Ecto neural progenitor cell (in vitro differentiated cells): ENCODE results near the gene SEC22A.

Experiments
- DNase-seq: peaks from one replicate; pipeline ENCODE4 v3.0.0-alpha.2; 2018; ENCODE audit warnings: low spot score

SEC22A gene

GRCh38 chr3:123201557-123202427 is at the start of gene SEC22A:
TSS of gene SEC22A (plus strand) at chr3:123201943. CDS start at chr3:123209218, 7,275 bp downstream.
- peak; percentile 95 for DNase-seq

DNA sequence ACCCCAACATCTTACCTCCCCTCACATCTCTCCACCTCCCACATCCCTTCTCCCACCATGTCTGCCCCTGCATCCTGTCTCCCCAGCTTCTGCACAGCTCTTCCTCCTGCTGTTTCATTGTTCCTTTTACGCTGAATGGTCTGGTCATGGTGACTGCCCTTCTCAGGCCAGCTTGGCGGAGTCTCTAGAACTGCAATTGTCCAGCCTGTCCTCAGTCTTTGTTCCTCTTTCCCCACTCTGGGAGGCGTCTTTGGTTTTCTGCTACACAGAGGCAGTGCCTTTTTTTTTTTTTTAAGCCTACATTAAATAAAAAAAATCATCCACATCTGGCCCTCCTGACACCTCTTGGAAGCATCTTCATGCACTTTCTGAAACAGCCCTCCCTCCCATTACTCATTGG is 49.1 kb upstream of the SEC22A start:
- peak; percentile 49 for DNase-seq

GRCh38 chr3:123153125-123154019 is 48.4 kb upstream of the SEC22A start:
- peak; percentile 44 for DNase-seq

DNA sequence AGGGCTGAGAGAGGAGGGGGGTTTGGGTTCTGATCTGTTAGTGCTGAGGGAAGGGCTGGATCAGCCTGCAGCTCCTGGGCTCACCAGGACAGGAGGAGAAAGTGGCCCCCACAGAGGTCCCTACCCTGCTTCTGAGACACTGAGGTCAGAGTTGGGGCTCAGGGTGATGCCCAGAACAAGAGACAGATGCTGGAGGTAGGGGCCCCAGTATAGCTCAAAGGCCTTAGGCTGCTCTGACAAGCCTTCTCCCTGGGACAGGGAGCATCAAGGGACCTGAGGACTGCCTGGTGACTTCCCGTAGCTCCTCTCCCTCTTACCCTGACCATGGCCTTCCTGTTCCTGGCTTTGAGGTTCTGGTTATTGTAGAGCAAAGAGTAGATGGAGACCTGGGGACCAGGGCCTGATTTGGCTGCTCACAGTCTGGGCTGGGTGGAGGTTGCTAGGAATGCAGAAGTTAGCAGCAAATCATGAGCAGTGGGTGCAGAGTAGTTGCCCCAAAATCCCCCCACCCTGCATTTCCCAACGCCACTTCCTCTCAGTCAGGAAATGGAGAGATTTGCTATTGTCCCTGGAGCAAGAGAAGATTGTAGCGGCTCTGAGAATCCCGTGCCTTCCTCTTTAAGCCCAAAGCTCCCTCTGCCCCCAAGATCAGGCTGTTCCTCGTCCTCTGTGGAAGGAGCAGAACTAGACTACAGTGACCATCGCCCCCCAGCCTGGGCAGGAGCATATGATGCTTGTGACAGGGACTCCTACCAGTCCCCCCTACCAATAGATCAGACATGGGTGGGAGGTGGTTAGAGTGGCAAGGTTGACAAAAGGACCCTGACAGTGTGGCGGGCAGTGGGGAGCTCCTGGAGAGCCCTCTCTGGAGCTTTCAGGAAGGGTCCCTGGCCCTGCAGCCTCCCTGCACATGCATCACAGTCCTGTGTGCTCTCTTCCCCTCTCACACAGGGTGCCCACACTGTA is 47.4 kb upstream of the SEC22A start:
- peak; percentile 37 for DNase-seq

- peak; percentile 61 for DNase-seq
Observed at GRCh38 chr3:123155471-123156011, 46.2 kb upstream of the SEC22A start.

DNA sequence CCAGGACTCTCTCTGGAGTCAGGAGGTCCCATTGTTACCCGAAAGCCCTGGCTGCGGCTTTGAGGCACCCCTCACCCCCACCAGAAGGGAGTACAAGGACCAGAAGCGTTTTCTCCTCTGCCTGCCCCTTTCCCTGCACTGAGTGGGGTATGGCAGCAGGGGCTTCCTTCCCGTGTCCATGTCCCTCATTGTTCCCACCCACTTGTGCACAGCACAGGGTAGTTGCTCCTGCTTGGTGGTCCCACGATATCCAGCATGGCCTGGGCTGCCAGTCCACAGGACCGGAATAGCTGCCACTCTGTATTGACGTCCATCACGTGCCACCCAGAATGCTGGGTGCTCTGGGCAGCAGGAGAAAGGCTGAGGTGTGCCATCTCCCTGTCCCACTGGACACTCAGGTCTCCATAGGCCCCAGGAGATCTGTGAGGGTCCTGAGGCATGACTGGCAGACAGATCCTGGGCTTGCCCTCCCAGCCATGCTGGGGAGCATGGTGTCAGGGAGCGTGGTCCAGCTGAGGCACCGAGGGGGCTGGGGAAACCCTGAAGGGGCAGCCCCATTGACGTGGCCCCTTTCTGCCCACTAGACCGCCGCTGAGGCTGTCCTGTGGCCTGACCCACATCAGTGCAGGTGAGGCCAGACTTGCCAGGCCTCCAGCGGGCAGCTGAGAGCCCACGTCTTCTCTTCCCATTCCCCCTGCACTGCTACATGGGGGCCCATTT is 45.3 kb upstream of the SEC22A start:
- peak; percentile 38 for DNase-seq

DNA sequence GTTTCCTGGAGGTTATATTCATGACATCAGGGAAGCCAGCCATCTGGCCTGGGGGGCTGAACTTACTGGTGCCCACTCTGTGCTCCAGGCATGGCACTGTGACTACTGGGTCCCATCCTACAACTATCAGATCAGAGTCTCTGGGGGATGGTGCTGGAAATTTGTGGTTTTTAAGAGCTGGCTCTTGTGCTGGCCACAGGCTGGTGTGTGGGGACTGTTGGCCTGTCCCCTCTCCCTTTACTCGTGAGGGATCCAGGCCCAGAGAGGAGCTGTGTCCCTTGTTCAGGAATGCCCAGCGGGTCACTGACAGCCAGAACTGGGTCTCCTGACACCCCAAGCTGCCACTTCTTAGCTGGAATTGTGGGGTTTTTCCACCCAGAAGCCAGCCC is 44.5 kb upstream of the SEC22A start:
- peak; percentile 32 for DNase-seq

DNA sequence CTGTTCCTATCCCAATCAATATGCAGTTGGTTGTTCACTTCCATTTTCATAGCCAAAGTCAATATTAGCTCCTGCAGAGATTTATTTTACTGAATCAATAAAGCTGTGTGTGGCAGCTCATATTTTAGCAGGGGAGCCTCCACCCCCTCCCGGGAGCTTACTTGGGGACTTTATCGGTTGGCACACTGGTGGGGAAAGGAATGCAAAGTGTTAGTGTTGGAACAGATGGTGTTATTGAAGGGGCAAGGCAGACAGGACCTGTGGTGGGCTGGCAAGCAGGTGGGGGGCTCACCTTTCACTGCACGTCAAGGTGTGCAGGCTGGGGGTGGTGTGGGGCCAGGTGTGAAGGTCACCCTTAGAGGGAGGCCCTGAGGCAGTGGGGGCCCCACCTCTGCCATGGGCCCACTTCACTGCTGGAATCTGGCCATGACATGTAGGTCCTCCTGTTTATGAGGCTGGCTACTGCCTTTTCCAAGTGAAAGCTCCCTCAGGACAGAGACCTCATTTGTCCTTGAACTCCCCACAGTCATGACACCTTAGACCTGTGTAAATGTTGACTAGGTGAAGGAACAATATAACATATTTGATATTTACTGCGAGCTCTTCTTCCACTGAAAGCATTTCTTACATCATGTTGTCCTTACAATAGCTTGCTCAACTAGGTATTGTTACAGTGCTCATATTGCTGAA is 44.0 kb upstream of the SEC22A start:
- DNase-seq = peak; percentile 18

- DNase-seq = peak; percentile 13
Observed at GRCh38 chr3:123158330-123158729, 43.4 kb upstream of the SEC22A start.

- peak; percentile 16 for DNase-seq
Observed at GRCh38 chr3:123158899-123159390, 42.8 kb upstream of the SEC22A start.

- DNase-seq = no peak
Observed at GRCh38 chr3:123159926-123160635, 41.7 kb upstream of the SEC22A start.

GRCh38 chr3:123161167-123161566 is 40.6 kb upstream of the SEC22A start:
- DNase-seq = no peak

DNA sequence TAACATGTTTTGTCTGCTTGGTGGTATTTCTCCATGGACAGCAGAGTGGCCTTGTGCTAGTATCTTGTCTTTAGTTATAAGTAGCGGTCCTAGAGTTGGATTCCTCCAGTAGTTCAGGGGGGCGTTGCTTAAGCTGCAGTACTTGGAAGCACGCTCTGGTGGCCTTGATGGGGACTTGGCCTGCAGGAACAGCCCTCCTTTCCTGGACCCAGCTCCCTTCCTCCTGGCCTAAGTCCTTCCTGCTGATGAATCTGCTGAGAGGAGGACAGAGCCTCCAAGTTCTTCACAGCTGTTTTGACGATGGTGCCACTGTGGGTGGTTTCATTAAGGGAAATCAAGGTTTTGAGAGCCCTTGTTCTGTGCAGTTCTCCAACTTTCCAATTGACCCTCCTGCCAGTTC is 38.6 kb upstream of the SEC22A start:
- no peak for DNase-seq

DNA sequence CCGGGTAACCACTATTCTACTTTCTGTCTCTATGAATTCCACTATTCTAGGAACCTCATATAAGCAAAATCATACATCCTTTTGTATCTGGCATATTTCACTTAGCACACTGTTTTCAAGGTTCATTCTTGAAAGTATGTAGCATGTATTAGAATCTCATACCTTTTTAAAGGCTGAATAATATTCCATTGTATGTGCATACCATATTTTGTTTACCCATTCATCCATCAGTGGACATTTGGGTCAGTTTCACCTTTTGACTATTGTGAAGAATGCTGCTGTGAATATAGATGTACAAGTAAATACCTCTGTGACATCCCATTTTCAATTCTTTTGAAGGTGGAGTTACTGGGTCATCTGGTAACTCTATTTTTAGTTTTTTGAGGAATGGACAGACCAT is 36.6 kb upstream of the SEC22A start:
- no peak for DNase-seq

DNA sequence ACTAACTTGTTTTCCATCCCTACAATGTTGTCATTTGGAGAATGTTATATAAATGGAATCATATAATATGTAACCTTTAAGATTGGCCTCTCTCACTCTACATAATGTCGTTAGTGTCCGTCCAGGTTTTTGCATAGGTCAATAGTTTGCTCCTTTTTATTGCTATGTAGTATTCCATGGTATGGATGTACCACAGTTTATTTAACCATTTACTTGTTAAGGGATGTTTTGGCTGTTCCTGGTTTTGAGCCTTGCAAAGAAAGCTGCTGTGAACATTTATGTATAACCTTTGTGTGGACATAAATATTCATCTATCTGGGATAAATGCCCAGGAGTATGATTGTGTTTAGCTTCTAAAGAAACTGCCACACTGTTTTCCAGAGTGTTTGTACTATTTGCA is 34.1 kb upstream of the SEC22A start:
- DNase-seq = no peak

DNA sequence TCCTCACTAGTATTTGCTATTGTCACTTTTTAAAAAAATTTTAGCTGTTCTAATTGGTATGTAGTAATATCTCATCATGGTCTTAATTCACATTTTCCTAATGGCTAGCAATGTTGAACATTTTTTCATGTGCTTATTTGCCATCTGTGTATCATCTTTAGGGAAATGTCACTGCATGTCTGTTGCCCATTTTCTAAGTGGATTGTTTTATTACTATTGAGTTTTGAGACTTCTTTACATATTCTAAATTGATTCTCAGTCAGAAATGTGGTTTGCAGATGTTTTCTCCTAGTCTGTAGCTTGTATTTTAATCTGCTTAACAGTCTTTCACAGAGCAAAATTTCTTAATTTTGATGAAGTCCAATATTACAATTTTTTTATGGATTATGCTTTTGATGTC is 33.6 kb upstream of the SEC22A start:
- no peak for DNase-seq

GRCh38 chr3:123168605-123169004 is 33.1 kb upstream of the SEC22A start:
- no peak for DNase-seq

GRCh38 chr3:123169492-123169929 is 32.2 kb upstream of the SEC22A start:
- peak; percentile 83 for DNase-seq

- no peak for DNase-seq
Observed at GRCh38 chr3:123169930-123170329, 31.8 kb upstream of the SEC22A start.
